ENCODE results near the gene CCL21.
"Not testable (repeated sequence)": the region's sequence is repeated elsewhere in the genome, so short reads cannot be mapped to it uniquely, and the experiment has no call there.

Gene CCL21

GRCh38 chr9:34710023-34710422, at the start of gene CCL21:
CCL21 (minus strand) TSS chr9:34710136; CDS start chr9:34710066, 70 bp downstream.
- no peak for TF ChIP-seq Cebpa-rat (IDR thresholded peaks at IDR 0.05)
- H3K4me1 ChIP-seq: peaks cover 5% of the 10 kb centered on the region; the same call in 1 of the 2 replicates

GRCh38 chr9:34759432-34760134, 49.6 kb upstream of the CCL21 start:
- no peaks in the 10 kb centered on the region for H3K36me3 ChIP-seq
- no peaks in the 10 kb centered on the region for H3K9me3 ChIP-seq
- no peak overlapping the region for H3K27ac ChIP-seq
- H3K4me1 ChIP-seq: no peaks in the 10 kb centered on the region
- H3K9ac ChIP-seq: no peak overlapping the region
- no peak for TF ChIP-seq Cebpa-rat (IDR thresholded peaks at IDR 0.05)
- H3K4me2 ChIP-seq: no peak overlapping the region
- no peaks in the 10 kb centered on the region for H3K27me3 ChIP-seq
- no peak overlapping the region for H3K4me3 ChIP-seq
- H4K20me1 ChIP-seq: no peaks in the 10 kb centered on the region

More at GRCh38 chr9:34710023-34710422, at the start of gene CCL21:
- no peak within 1 kb of the TSS for H3K9ac ChIP-seq
- no peak within 1 kb of the TSS for H3K4me3 ChIP-seq
- peak within 1 kb of the TSS; percentile 30; the same call in 1 of the 2 replicates for H3K4me2 ChIP-seq
- H3K27me3 ChIP-seq: no peaks in the 10 kb centered on the region
- no peaks in the 10 kb centered on the region for H3K36me3 ChIP-seq
- no peak within 1 kb of the TSS for H3K27ac ChIP-seq
- H3K9me3 ChIP-seq: no peaks in the 10 kb centered on the region
- H4K20me1 ChIP-seq: no peaks in the 10 kb centered on the region

- H4K20me1 ChIP-seq, H3K4me1 ChIP-seq: not testable (repeated sequence)
Measured at GRCh38 chr9:34750320-34750719, 40.4 kb upstream of the CCL21 start.

GRCh38 chr9:34746526-34746925, 36.6 kb upstream of the CCL21 start:
- no peaks in the 10 kb centered on the region for H3K4me1 ChIP-seq
- H3K4me2 ChIP-seq: no peak overlapping the region
- no peak overlapping the region for H3K27ac ChIP-seq
- no peak for TF ChIP-seq Cebpa-rat (IDR thresholded peaks at IDR 0.05)
- H3K4me3 ChIP-seq: no peak overlapping the region
- H3K9me3 ChIP-seq: peaks cover 9% of the 10 kb centered on the region; the same call in 1 of the 2 replicates
- H3K9ac ChIP-seq: no peak overlapping the region
- H4K20me1 ChIP-seq: no peaks in the 10 kb centered on the region
- H3K27me3 ChIP-seq: no peaks in the 10 kb centered on the region
- no peaks in the 10 kb centered on the region for H3K36me3 ChIP-seq

More at GRCh38 chr9:34750320-34750719, 40.4 kb upstream of the CCL21 start:
- H3K27ac ChIP-seq, H3K36me3 ChIP-seq, H3K4me2 ChIP-seq, H3K4me3 ChIP-seq, H3K9ac ChIP-seq, H3K9me3 ChIP-seq, H3K27me3 ChIP-seq: not testable (repeated sequence)

GRCh38 chr9:34744295-34745221, 34.6 kb upstream of the CCL21 start:
- no peaks in the 10 kb centered on the region for H3K4me1 ChIP-seq
- no peak overlapping the region for H3K4me3 ChIP-seq
- H3K9ac ChIP-seq: no peak overlapping the region
- no peak overlapping the region for H3K4me2 ChIP-seq
- no peak overlapping the region for H3K27ac ChIP-seq
- no peak for TF ChIP-seq Cebpa-rat (IDR thresholded peaks at IDR 0.05)
- no peaks in the 10 kb centered on the region for H3K27me3 ChIP-seq
- no peaks in the 10 kb centered on the region for H4K20me1 ChIP-seq
- H3K36me3 ChIP-seq: no peaks in the 10 kb centered on the region
- H3K9me3 ChIP-seq: peaks cover 15% of the 10 kb centered on the region

GRCh38 chr9:34742710-34743109, 32.8 kb upstream of the CCL21 start:
- H3K9ac ChIP-seq: no peak overlapping the region
- TF ChIP-seq Cebpa-rat (IDR thresholded peaks at IDR 0.05): no peak
- H3K36me3 ChIP-seq: no peaks in the 10 kb centered on the region
- no peaks in the 10 kb centered on the region for H4K20me1 ChIP-seq
- H3K4me1 ChIP-seq: no peaks in the 10 kb centered on the region
- no peak overlapping the region for H3K4me3 ChIP-seq
- peaks cover 15% of the 10 kb centered on the region for H3K9me3 ChIP-seq
- no peak overlapping the region for H3K4me2 ChIP-seq
- no peaks in the 10 kb centered on the region for H3K27me3 ChIP-seq
- H3K27ac ChIP-seq: no peak overlapping the region

- TF ChIP-seq Cebpa-rat (IDR thresholded peaks at IDR 0.05): no peak
- H3K4me1 ChIP-seq: no peaks in the 10 kb centered on the region
- no peaks in the 10 kb centered on the region for H4K20me1 ChIP-seq
- H3K27ac ChIP-seq: no peak overlapping the region
- no peak overlapping the region for H3K4me3 ChIP-seq
- H3K36me3 ChIP-seq: no peaks in the 10 kb centered on the region
- no peak overlapping the region for H3K4me2 ChIP-seq
- H3K9ac ChIP-seq: no peak overlapping the region
- H3K9me3 ChIP-seq: peaks cover 6% of the 10 kb centered on the region; the same call in 1 of the 2 replicates
- no peaks in the 10 kb centered on the region for H3K27me3 ChIP-seq
Measured at GRCh38 chr9:34741628-34742027, 31.7 kb upstream of the CCL21 start.

- H3K9ac ChIP-seq, H3K27ac ChIP-seq, H3K4me3 ChIP-seq, H3K9me3 ChIP-seq, H3K27me3 ChIP-seq, H3K4me2 ChIP-seq, H4K20me1 ChIP-seq, H3K4me1 ChIP-seq, H3K36me3 ChIP-seq: not testable (repeated sequence)
Measured at GRCh38 chr9:34740176-34740575, 30.2 kb upstream of the CCL21 start.

- Histone ChIP-seq H4K20me1 (no peaks in the 10 kb centered on the region), H3K36me3 (no peaks in the 10 kb centered on the region), H3K4me3 (no peak overlapping the region), H3K4me2 (no peak overlapping the region), H3K9me3 (peaks cover 6% of the 10 kb centered on the region; the same call in 1 of the 2 replicates), H3K9ac (no peak overlapping the region), H3K27me3 (no peaks in the 10 kb centered on the region), H3K4me1 (no peaks in the 10 kb centered on the region), H3K27ac (no peak overlapping the region)
- no peak for TF ChIP-seq Cebpa-rat (IDR thresholded peaks at IDR 0.05)
Measured at GRCh38 chr9:34737677-34738260, 27.8 kb upstream of the CCL21 start.

GRCh38 chr9:34734720-34735119, 24.8 kb upstream of the CCL21 start:
- no peak overlapping the region for H3K27ac ChIP-seq
- H3K4me1 ChIP-seq: no peaks in the 10 kb centered on the region
- H3K27me3 ChIP-seq: no peaks in the 10 kb centered on the region
- no peak overlapping the region for H3K9ac ChIP-seq
- no peaks in the 10 kb centered on the region for H3K9me3 ChIP-seq
- no peaks in the 10 kb centered on the region for H4K20me1 ChIP-seq
- H3K4me3 ChIP-seq: no peak overlapping the region
- no peak for TF ChIP-seq Cebpa-rat (IDR thresholded peaks at IDR 0.05)
- no peak overlapping the region for H3K4me2 ChIP-seq
- no peaks in the 10 kb centered on the region for H3K36me3 ChIP-seq

All from BLaER1 (cell line).